BJ (cell line): Measurements from ENCODE around the gene HSPA1L. TPM values are rescaled to one million over a fixed set of nuclear protein-coding genes. Genes with fewer than 3 reads are reported as not detected.
"Not testable (repeated sequence)": the region's sequence is repeated elsewhere in the genome, so short reads cannot be mapped to it uniquely, and the experiment has no call there.

Experiments
- CTCF ChIA-PET: fragments of 350-600 bp; formaldehyde crosslinking; extraction: SDS; loops from one replicate; lab custom pipeline; 2021; ENCODE audit warnings: antibody characterized with exemption, inconsistent platforms; lab: Yijun Ruan, JAX
- POLR2A ChIA-PET: fragments of 300-600 bp; sonication (Branson Sonifier 250); formaldehyde crosslinking; extraction: SDS; loops from one replicate; lab custom pipeline; 2021; ENCODE audit warnings: antibody characterized with exemption; lab: Charles Lee
- DNase-seq: peaks from one replicate; pipeline ENCODE4 v3.0.0-alpha.2; 2011; ENCODE audit warnings: low read depth
- H3K27me3 ChIP-seq: 2 replicates; pipeline ENCODE4 v1.6.0; 2011; ENCODE audit warnings: low read length; ENCODE audit not compliant: control insufficient read depth, insufficient read depth
- H3K36me3 ChIP-seq: 2 replicates; pipeline ENCODE4 v1.5.1; 2011; ENCODE audit warnings: low read length; ENCODE audit not compliant: control insufficient read depth, insufficient read depth
- H3K4me3 ChIP-seq: 2 replicates; pipeline ENCODE4 v1.5.1; 2011; ENCODE audit warnings: low read depth, mild to moderate bottlenecking, control low read depth, low read length
- polyA plus RNA-seq: library from polyadenylated mRNA; depleted of rRNA; stranded (reverse); fragments of >200 nt; gene quantifications from 2 replicates; pipeline ENCODE4 v1.2.3, GENCODE V29; 2011
- TF ChIP-seq, protein P1 (sequence below): IDR thresholded peaks from 2 replicates; pipeline ENCODE4 v1.5.1; 2011; ENCODE audit warnings: low read depth, mild to moderate bottlenecking, control low read depth, inconsistent platforms, low read length, moderate library complexity; ENCODE audit not compliant: insufficient read depth

HSPA1L gene
- polyA plus RNA-seq, 1 experiment, result 0.90 TPM

GRCh38 chr6:31861150-31861549, 46.1 kb upstream of the HSPA1L start:
- Histone ChIP-seq H3K36me3 (peaks cover 9% of the 10 kb centered on the region), H3K4me3 (no peak overlapping the region), H3K27me3 (no peaks in the 10 kb centered on the region)
- TF ChIP-seq, protein P1, sequence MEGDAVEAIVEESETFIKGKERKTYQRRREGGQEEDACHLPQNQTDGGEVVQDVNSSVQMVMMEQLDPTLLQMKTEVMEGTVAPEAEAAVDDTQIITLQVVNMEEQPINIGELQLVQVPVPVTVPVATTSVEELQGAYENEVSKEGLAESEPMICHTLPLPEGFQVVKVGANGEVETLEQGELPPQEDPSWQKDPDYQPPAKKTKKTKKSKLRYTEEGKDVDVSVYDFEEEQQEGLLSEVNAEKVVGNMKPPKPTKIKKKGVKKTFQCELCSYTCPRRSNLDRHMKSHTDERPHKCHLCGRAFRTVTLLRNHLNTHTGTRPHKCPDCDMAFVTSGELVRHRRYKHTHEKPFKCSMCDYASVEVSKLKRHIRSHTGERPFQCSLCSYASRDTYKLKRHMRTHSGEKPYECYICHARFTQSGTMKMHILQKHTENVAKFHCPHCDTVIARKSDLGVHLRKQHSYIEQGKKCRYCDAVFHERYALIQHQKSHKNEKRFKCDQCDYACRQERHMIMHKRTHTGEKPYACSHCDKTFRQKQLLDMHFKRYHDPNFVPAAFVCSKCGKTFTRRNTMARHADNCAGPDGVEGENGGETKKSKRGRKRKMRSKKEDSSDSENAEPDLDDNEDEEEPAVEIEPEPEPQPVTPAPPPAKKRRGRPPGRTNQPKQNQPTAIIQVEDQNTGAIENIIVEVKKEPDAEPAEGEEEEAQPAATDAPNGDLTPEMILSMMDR, result no peak
- POLR2A ChIA-PET, result no interaction called here
- CTCF ChIA-PET, result no interaction called here
- DNase-seq, result no peak

DNA sequence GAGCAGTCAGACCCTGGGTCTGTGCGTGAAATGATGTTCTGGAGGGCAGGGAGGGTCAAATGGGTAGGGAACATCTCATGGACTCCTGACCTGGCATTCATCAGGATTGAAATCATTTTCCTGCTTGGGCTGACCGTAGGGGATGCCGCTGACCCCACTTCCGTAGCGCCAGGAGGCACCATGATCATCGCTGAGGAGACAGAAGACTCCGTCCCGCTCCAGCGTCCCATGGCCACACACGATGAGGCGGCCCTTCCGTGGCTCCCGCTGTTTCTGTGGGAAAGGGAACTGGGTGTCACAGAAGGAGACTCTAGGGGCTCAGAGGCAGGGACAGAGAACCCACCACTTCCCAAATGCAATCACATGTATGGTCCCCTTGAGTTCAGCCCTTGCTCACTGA, 45.3 kb upstream of the HSPA1L start:
- no peak for DNase-seq
- ChIA-PET POLR2A (no interaction called here), CTCF (interaction anchor here (1.9 kb wide), 1 partner anchor 29 kb away, joined by 5 read pairs; no protein-coding TSS in a partner anchor)
- H3K36me3 ChIP-seq, result peaks cover 9% of the 10 kb centered on the region
- H3K4me3 ChIP-seq, result no peak overlapping the region
- TF ChIP-seq, protein P1, result no peak
- no peaks in the 10 kb centered on the region for H3K27me3 ChIP-seq

DNA sequence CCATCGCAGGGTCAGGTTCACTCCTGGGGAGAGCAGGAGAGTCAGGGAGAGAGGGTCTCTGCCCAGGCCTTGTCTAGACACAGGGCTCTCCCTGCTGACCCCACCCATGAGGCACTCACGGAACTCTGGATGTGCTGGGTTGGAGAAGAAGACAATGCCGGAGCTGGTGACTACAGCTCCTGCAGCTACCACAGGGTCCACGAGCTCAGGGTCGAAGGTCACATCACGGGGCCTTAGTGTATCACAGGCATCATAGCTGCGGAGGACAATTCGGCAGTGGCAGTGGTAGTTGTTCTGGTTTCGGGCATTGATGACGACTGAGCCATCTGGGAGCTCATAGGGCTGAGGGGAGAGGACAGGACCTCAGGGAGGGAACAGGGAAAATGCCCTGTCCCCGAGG, 44.8 kb upstream of the HSPA1L start:
- H3K36me3 ChIP-seq, result peaks cover 9% of the 10 kb centered on the region
- ChIA-PET POLR2A (no interaction called here), CTCF (interaction anchor here (1.9 kb wide), 1 partner anchor 29 kb away, joined by 5 read pairs; no protein-coding TSS in a partner anchor)
- TF ChIP-seq, protein P1, result no peak
- H3K27me3 ChIP-seq, result no peaks in the 10 kb centered on the region
- H3K4me3 ChIP-seq, result no peak overlapping the region
- DNase-seq, result no peak

GRCh38 chr6:31858707-31859106, 43.6 kb upstream of the HSPA1L start:
- ChIA-PET CTCF (interaction anchor here (1.9 kb wide), 1 partner anchor 31 kb away, joined by 5 read pairs; no protein-coding TSS in a partner anchor), POLR2A (no interaction called here)
- peaks cover 9% of the 10 kb centered on the region for H3K36me3 ChIP-seq
- no peak for DNase-seq
- no peaks in the 10 kb centered on the region for H3K27me3 ChIP-seq
- H3K4me3 ChIP-seq, result no peak overlapping the region
- TF ChIP-seq, protein P1, result no peak

DNA sequence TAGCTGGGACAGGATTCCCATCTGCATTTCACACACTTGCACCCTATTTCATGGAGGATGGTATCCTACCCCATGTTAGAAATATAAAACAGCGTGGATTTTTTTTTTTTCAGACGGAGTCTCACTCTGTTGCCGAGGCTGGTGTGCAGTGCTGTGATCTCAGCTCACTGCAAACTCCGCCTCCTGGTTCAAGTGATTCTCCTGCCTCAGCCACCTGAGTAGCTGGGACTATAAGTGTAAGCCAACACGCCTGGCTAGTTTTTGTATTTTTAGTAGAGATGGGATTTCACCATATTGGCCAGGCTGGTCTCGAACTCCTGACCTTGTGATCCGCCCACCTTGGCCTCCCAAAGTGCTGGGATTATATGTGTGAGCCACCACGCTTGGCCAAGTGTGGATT, 42.7 kb upstream of the HSPA1L start:
- POLR2A ChIA-PET, H3K27me3 ChIP-seq, H3K36me3 ChIP-seq, H3K4me3 ChIP-seq, DNase-seq: not testable (repeated sequence)
- CTCF ChIA-PET, result interaction anchor here (0.6 kb wide), 1 partner anchor 67 kb away, joined by 3 read pairs; no protein-coding TSS in a partner anchor

- DNase-seq, CTCF ChIA-PET, H3K27me3 ChIP-seq, H3K4me3 ChIP-seq, H3K36me3 ChIP-seq, POLR2A ChIA-PET: not testable (repeated sequence)
Observed at GRCh38 chr6:31851980-31852718, 37.1 kb upstream of the HSPA1L start.
